ENCODE data around the gene FADS2.

The FADS2 gene

GRCh38 chr11:61847914-61848581 is 19.9 kb downstream of the FADS2 start:
- DNase-seq = no peak

- DNase-seq = no peak
Measured at GRCh38 chr11:61848631-61849030, 20.5 kb downstream of the FADS2 start.

GRCh38 chr11:61850687-61851086 is 22.6 kb downstream of the FADS2 start:
- no peak for DNase-seq

GRCh38 chr11:61851113-61851899 is 23.2 kb downstream of the FADS2 start:
- DNase-seq = no peak

- no peak for DNase-seq
Measured at GRCh38 chr11:61851900-61852295, 23.8 kb downstream of the FADS2 start.

- DNase-seq = no peak
Measured at GRCh38 chr11:61853698-61854169, 25.6 kb downstream of the FADS2 start.

- DNase-seq = peak in 1 of 4 experiments; percentile 1
Measured at GRCh38 chr11:61854206-61854895, 26.3 kb downstream of the FADS2 start.

- peak in 1 of 4 experiments; percentile 2 for DNase-seq
Measured at GRCh38 chr11:61854966-61855714, 27.0 kb downstream of the FADS2 start.

- DNase-seq = peak in 1 of 4 experiments; percentile 2
Measured at GRCh38 chr11:61855939-61856680, 28.0 kb downstream of the FADS2 start.

GRCh38 chr11:61860054-61860903 is 32.2 kb downstream of the FADS2 start:
- no peak for DNase-seq

GRCh38 chr11:61861634-61862033 is 33.5 kb downstream of the FADS2 start:
- DNase-seq = peak in 1 of 4 experiments; percentile 1

GRCh38 chr11:61862714-61863547 is 34.8 kb downstream of the FADS2 start:
- no peak for DNase-seq

- no peak for DNase-seq
Measured at GRCh38 chr11:61863548-61864081, 35.5 kb downstream of the FADS2 start.

- no peak for DNase-seq
Measured at GRCh38 chr11:61864814-61865775, 37.0 kb downstream of the FADS2 start.

- DNase-seq = no peak
Measured at GRCh38 chr11:61866231-61866957, 38.3 kb downstream of the FADS2 start.

GRCh38 chr11:61866958-61867343 is 38.9 kb downstream of the FADS2 start:
- no peak for DNase-seq

GRCh38 chr11:61868571-61869428 is 40.7 kb downstream of the FADS2 start:
- DNase-seq = no peak

Data from suppressor macrophage (primary cell).